GM19351 (cell line): ENCODE results near the gene OR8H2.
"Not testable (repeated sequence)": the region's sequence is repeated elsewhere in the genome, so short reads cannot be mapped to it uniquely, and the experiment has no call there.

Source experiments
- ATAC-seq: cut with Tn5 transposase; IDR thresholded peaks from one replicate; pipeline ENCODE4 v1.9.1; 2021; ENCODE audit warnings: mild to moderate bottlenecking, moderate library complexity; ENCODE audit not compliant: unreplicated experiment

OR8H2 gene, protein sequence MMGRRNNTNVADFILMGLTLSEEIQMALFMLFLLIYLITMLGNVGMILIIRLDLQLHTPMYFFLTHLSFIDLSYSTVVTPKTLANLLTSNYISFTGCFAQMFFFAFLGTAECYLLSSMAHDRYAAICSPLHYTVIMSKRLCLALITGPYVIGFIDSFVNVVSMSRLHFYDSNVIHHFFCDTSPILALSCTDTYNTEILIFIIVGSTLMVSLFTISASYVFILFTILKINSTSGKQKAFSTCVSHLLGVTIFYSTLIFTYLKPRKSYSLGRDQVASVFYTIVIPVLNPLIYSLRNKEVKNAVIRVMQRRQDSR

GRCh38 chr11:56103210-56103737 is at the start of gene OR8H2:
OR8H2 (plus strand) TSS chr11:56103687; CDS start chr11:56105043, 1,356 bp downstream.
- no peak for ATAC-seq

DNA sequence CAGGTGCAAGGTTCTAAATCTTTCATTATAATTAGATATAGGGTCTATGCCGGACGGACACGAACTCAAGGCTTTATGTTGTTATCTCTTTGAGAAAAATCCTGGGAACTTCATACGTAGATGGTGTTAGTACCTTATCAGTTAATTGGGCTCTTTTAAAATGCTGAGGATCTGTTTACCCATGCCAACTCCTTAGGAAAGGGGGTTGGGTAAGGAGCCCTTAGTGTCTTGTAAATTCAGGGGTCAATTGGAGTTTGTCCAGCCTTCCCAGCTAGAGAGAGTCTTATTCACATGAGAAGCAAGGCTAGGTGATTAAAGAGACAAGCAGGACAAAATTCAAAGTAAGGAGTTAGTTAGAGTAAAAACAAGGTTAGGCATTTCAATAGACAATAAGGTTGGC is 47.1 kb upstream of the OR8H2 start:
- ATAC-seq: not testable (repeated sequence)

DNA sequence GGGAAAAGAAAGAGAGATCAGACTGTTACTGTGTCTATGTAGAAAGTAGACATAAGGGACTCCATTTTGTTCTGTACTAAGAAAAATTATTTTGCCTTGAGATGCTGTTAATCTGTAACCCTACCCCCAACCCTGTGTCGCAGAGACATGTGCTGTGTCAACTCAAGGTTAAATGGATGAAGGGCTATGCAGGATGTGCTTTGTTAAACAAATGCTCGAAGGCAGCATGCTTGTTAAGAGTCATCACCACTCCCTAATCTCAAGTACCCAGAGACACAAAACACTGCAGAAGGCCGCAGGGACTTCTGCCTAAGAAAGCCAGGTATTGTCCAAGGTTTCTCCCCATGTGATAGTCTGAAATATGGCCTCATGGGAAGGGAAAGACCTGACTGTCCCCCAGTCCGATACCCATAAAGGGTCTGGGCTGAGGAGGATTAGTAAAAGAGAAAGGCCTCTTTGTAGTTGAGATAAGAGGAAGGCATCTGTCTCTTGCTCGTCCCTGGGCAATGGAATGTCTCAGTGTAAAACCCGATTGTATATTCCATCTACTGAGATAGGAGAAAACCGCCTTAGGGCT is 45.7 kb upstream of the OR8H2 start:
- not testable (repeated sequence) for ATAC-seq

- ATAC-seq: not testable (repeated sequence)
Measured at GRCh38 chr11:56058260-56058780, 45.2 kb upstream of the OR8H2 start.

DNA sequence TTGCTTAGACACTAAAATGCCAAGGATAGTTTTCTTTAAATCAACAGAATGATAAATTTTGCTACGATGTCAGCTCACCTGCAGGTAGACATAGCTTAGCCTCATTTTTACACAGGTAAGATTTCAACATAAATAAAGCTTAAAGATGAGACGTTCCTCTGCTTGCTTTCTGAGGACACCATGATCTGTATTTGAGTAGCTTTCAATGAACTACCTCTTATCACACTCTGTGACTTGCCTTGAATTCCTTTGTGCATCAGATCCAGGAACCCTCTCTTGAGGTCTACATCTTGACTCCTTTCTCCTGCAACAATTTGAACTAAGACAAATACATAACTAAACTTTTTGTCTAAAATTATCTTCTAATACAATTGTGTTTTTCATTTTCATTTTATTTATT is 36.5 kb upstream of the OR8H2 start:
- ATAC-seq: no peak

DNA sequence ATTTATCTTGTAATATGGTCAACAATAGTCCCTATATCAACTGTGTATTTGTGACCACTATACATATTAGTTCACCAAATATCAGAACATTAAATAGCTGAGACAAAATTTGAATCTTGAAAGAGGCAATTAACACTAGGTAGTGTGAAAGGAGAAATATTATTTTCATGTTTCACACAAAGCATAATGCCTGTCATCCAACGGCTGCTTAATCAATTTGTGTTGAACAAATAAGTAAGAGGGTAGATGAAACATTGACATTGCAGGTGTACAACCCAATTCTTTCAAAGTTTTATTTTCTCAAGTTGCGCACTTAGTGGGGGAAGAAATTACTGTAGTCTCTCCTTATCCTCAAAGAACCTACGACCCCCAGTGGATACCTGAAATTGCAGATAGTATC is 13.8 kb upstream of the OR8H2 start:
- no peak for ATAC-seq

GRCh38 chr11:56093008-56093407 is 10.5 kb upstream of the OR8H2 start, which contains the start of gene OR8I2:
OR8I2 (plus strand) TSS chr11:56093308; CDS start chr11:56093308, 0 bp downstream.
- no peak for ATAC-seq

- ATAC-seq: no peak
Measured at GRCh38 chr11:56122073-56122472, 18.6 kb downstream of the OR8H2 start, which contains the start of gene OR8H3. OR8H3 (plus strand) TSS chr11:56122373; CDS start chr11:56122373, 0 bp downstream.

- no peak for ATAC-seq
Measured at GRCh38 chr11:56140151-56140661, 36.7 kb downstream of the OR8H2 start, which contains the start of gene OR8J3. OR8J3 (minus strand) TSS chr11:56140201; CDS start chr11:56137718, 2,483 bp downstream.

GRCh38 chr11:56143681-56144080 is 40.2 kb downstream of the OR8H2 start:
- ATAC-seq: not testable (repeated sequence)

DNA sequence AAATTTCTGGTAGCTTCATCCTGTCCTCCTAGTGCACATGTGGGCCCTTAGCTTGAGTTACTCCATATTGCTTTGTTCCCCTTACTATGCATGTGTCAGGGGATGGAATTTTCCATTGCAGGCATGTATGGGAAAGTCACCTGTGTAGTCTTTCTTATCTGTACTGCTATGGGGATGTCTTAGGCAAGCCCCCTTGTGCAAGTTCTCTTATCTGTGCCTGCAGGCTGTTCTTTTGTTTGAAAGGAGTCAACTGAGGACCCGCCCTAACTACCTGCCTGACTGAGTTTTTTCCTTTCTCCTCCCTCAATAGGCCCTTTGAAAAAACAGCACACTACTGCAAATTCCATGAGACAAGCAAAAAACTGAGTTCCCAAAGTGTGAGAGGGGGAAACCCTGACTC is 47.9 kb downstream of the OR8H2 start:
- ATAC-seq: no peak

DNA sequence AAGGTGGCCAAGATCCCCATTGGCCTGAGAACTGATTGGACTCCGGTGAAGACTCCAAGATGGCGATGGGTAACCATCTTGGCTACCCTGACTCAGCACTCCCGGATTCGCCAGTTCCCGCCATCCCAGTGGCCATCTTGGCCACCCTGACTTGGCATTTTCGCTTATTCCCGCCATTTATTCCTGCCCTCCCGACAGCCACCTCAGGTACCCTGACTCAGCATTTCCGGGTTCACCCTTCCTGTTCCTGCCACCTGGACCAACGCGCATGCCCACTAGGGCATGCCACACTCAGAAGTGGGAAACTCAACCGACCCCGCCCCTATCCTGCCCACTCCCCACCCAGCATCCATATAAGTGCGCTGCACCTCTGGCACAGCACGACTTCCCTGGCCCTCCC is 48.8 kb downstream of the OR8H2 start:
- ATAC-seq: no peak
